ENCODE data around the gene ENOX2. TPM values are rescaled to one million over a fixed set of nuclear protein-coding genes. Genes with fewer than 3 reads are reported as not detected.

ENOX2 gene
- total and polyA plus RNA-seq, 9 donors: 6.5 to 20.8 (median 16.3) TPM

DNA sequence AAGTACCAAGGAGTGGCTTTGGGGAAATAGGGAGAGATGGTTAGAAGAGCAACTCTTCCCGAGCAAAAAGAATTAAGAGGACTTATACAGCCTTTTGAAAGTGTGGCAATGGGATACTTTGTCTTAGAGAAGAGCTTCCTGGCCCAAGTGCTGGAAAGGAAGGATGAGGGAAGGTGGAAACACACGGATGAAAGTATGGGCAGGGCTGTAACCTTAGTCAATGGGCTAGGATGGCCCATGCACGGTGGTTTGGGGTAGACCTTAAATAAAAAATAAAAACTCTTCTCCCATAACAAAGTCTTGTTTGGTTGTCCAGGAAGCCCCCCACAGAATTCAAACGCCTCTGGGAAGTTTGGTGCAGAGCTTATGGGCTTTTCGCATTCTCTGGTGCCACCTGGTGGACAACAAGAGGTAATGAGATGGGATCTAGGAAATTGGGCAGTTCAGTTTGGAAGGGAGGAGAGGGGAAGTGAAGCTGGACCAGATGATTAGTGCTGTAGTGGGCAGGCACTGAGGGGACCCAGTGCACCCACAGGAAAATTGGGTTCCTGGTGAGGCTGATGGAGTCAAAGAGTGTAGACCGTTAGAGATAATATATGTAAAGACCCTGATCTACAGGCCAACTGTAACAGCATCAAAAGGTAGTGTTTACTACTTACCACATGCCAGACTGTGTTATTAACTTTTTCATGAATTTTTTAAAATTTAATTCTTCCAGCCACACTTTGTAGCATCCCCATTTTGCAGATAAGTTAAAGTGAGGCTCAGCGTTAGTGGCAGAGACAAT lies 13.8 kb upstream of the ENOX2 start:
- peaks cover 9% of the 10 kb centered on the region for H3K27me3 ChIP-seq (ENCODE audit: control insufficient read depth, insufficient read depth, low read length)
- H3K27ac ChIP-seq (ENCODE audit: low read length): no peak overlapping the region
- no peaks in the 10 kb centered on the region for H3K36me3 ChIP-seq (ENCODE audit: control insufficient read depth, insufficient read depth, low read length)
- no peak overlapping the region for H3K4me3 ChIP-seq (ENCODE audit: low read length)
- 38% methylated on average over 1 of the region's 7 CpGs for whole genome bisulfite sequencing (ENCODE audit: insufficient coverage)
- no peaks in the 10 kb centered on the region for H3K4me1 ChIP-seq (ENCODE audit: control insufficient read depth, insufficient read depth, low read length)
- H3K9me3 ChIP-seq (replicated peaks; ENCODE audit: control insufficient read depth, low read depth, low read length): no peaks in the 10 kb centered on the region
- peak; percentile 68 for DNase-seq

DNA sequence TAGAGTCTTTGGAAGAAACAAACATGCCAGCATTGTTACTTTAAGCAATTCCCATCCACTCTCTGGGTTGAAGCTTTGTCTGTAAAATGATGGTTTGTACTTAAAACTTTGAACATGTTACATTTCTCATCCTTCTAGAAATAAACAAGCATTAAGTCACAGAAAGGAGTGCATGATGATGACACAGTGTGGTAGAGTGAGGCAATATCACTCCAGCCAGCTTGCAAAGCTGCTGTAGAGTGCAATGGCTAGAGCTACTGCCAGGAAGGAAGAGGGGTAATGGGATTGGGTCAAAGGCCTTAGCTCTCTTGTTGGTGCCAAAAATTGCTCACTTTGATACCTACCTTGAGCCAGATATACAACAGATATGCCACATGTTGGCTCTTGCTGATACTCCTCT lies 12.3 kb upstream of the ENOX2 start:
- no peak for DNase-seq
- H3K27me3 ChIP-seq (ENCODE audit: control insufficient read depth, insufficient read depth, low read length): peaks cover 18% of the 10 kb centered on the region
- H3K36me3 ChIP-seq (ENCODE audit: control insufficient read depth, insufficient read depth, low read length): no peaks in the 10 kb centered on the region
- H3K27ac ChIP-seq (ENCODE audit: low read length): no peak overlapping the region
- no peaks in the 10 kb centered on the region for H3K9me3 ChIP-seq (replicated peaks; ENCODE audit: control insufficient read depth, low read depth, low read length)
- no peak overlapping the region for H3K4me3 ChIP-seq (ENCODE audit: low read length)
- no peaks in the 10 kb centered on the region for H3K4me1 ChIP-seq (ENCODE audit: control insufficient read depth, insufficient read depth, low read length)

DNA sequence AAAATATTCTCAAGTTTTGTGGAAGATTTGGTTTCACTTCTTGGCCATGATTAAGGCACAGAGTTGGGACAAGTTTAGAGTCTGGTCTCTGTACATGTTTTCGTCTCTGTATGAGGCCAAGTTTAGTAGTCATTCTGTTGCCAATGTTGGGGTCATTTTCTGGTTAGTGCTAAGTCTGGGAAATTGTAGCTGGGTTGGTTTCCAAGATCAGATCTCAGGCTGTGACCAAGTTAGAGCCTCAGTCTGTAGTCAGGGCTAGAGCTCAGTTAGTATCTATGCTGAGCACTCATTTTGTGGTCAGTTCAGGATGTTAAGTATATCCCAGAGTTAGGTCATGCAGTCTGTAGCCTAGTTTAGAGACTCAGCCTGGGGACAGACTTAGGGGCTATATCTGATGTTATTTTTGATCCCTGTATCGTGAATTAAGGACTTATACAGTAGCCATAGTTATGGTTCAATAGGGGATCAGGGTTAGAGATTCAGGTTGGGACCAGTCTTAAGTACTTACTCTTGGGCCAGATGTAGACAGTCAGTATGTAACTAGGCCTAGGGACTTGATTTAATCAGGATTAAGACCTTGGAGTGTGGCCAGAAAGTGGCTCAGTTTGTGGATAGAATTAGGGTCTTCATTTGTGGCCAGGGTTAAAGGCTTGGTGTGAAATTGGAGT lies 6.6 kb upstream of the ENOX2 start:
- Histone ChIP-seq H3K4me1 (ENCODE audit: control insufficient read depth, insufficient read depth, low read length) (no peaks in the 10 kb centered on the region), H3K27ac (ENCODE audit: low read length) (no peak overlapping the region)
- DNase-seq: peak; percentile 32

DNA sequence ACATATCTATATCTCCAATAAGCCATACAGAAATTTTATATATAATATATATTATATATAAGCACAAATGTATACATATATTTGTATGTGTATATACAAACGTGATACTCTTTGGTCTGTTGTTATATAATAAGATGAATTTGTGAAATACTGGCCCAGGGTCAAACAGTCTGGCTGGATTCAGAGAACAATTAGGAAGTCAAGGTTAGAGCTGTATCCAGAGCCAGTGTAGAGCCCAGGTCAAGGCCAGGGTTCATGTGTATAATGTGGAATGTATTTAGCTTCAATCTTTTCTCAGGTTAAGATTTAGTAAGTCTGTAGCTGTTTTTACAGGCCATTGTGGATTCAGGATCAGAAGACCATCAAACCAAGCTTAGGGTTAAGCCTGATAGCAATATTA lies 3.8 kb upstream of the ENOX2 start:
- Histone ChIP-seq H3K4me3 (ENCODE audit: low read length) (no peak overlapping the region), H3K4me1 (ENCODE audit: control insufficient read depth, insufficient read depth, low read length) (peaks cover 2% of the 10 kb centered on the region), H3K27ac (ENCODE audit: low read length) (no peak overlapping the region), H3K36me3 (ENCODE audit: control insufficient read depth, insufficient read depth, low read length) (no peaks in the 10 kb centered on the region), H3K27me3 (ENCODE audit: control insufficient read depth, insufficient read depth, low read length) (peaks cover 16% of the 10 kb centered on the region), H3K9me3 (replicated peaks; ENCODE audit: control insufficient read depth, low read depth, low read length) (no peaks in the 10 kb centered on the region)
- no CpG with 5 or more reads among the region's 1 CpG for WGBS (ENCODE audit: insufficient coverage)
- no peak for DNase-seq

More for the DNA sequence above, 6.6 kb upstream of the ENOX2 start:
- WGBS (ENCODE audit: insufficient coverage): 53% methylated on average over 2 of the region's 2 CpGs
- Histone ChIP-seq H3K27me3 (ENCODE audit: control insufficient read depth, insufficient read depth, low read length) (peaks cover 19% of the 10 kb centered on the region), H3K9me3 (replicated peaks; ENCODE audit: control insufficient read depth, low read depth, low read length) (no peaks in the 10 kb centered on the region), H3K4me3 (ENCODE audit: low read length) (no peak overlapping the region), H3K36me3 (ENCODE audit: control insufficient read depth, insufficient read depth, low read length) (no peaks in the 10 kb centered on the region)

DNA sequence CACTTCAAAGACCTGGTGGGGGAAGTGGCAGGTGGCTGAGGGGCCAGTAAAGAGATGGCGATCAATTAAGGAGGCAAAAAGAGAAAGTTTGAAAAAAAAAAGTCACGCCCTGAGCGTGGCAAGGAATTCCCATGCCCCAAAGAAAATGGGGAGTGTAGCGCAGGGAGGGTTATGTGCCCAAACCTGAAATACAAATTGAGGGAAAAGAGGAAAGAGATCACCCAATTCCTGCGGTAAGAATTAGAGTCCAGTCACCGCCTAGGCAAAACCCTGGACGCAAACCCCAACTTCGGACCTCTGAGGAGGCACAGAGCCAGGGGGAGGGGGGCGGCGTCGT lies 595 bp downstream of the ENOX2 start:
- Histone ChIP-seq H3K36me3 (ENCODE audit: control insufficient read depth, insufficient read depth, low read length) (no peaks in the 10 kb centered on the region), H3K4me1 (ENCODE audit: control insufficient read depth, insufficient read depth, low read length) (peaks cover 3% of the 10 kb centered on the region), H3K4me3 (ENCODE audit: low read length) (peak overlapping the region; percentile 67), H3K27me3 (ENCODE audit: control insufficient read depth, insufficient read depth, low read length) (peaks cover 10% of the 10 kb centered on the region), H3K9me3 (replicated peaks; ENCODE audit: control insufficient read depth, low read depth, low read length) (no peaks in the 10 kb centered on the region), H3K27ac (ENCODE audit: low read length) (peak overlapping the region; percentile 25)
- 29% methylated on average over 8 of the region's 11 CpGs for WGBS (ENCODE audit: insufficient coverage)
- DNase-seq: no peak

GRCh38 chrX:130896802-130897501 lies 6.1 kb downstream of the ENOX2 start:
- no peaks in the 10 kb centered on the region for H3K9me3 ChIP-seq (replicated peaks; ENCODE audit: control insufficient read depth, low read depth, low read length)
- WGBS (ENCODE audit: insufficient coverage): 58% methylated on average over 2 of the region's 9 CpGs
- H3K36me3 ChIP-seq (ENCODE audit: control insufficient read depth, insufficient read depth, low read length): no peaks in the 10 kb centered on the region
- H3K4me1 ChIP-seq (ENCODE audit: control insufficient read depth, insufficient read depth, low read length): peaks cover 3% of the 10 kb centered on the region
- H3K4me3 ChIP-seq (ENCODE audit: low read length): no peak overlapping the region
- peaks cover 2% of the 10 kb centered on the region for H3K27me3 ChIP-seq (ENCODE audit: control insufficient read depth, insufficient read depth, low read length)
- DNase-seq: peak; percentile 57
- peak overlapping the region; percentile 15 for H3K27ac ChIP-seq (ENCODE audit: low read length)

- DNase-seq: peak; percentile 85
- Histone ChIP-seq H3K36me3 (ENCODE audit: control insufficient read depth, insufficient read depth, low read length) (no peaks in the 10 kb centered on the region), H3K9me3 (replicated peaks; ENCODE audit: control insufficient read depth, low read depth, low read length) (no peaks in the 10 kb centered on the region), H3K27me3 (ENCODE audit: control insufficient read depth, insufficient read depth, low read length) (peaks cover 2% of the 10 kb centered on the region), H3K4me3 (ENCODE audit: low read length) (no peak overlapping the region), H3K27ac (ENCODE audit: low read length) (no peak overlapping the region), H3K4me1 (ENCODE audit: control insufficient read depth, insufficient read depth, low read length) (no peaks in the 10 kb centered on the region)
- WGBS (ENCODE audit: insufficient coverage): no CpG with 5 or more reads among the region's 1 CpG
Measured at GRCh38 chrX:130896026-130896425, 7.0 kb downstream of the ENOX2 start.

DNA sequence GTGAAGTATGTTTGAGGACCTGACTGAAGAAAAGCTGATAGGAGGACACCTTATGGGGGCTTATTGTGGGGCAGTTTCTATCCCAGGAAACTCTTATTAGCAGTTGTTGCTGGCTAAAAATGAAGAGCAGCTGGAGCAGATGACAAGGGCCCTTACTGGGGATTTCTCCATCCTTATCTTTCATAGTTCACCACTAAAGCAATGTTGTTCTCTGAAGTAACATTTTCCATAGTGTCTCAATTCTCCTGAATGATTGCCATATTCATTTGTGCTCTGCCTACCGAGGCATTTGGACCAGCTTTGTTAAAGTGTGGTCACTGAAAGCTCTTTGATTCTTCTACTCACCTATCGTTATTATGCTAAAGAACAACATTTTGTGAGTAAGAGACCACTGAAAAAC lies 7.7 kb downstream of the ENOX2 start:
- no peaks in the 10 kb centered on the region for H3K4me1 ChIP-seq (ENCODE audit: control insufficient read depth, insufficient read depth, low read length)
- no peak overlapping the region for H3K4me3 ChIP-seq (ENCODE audit: low read length)
- H3K9me3 ChIP-seq (replicated peaks; ENCODE audit: control insufficient read depth, low read depth, low read length): no peaks in the 10 kb centered on the region
- no peaks in the 10 kb centered on the region for H3K36me3 ChIP-seq (ENCODE audit: control insufficient read depth, insufficient read depth, low read length)
- peak; percentile 24 for DNase-seq
- peaks cover 6% of the 10 kb centered on the region for H3K27me3 ChIP-seq (ENCODE audit: control insufficient read depth, insufficient read depth, low read length)
- no CpG with 5 or more reads among the region's 2 CpGs for WGBS (ENCODE audit: insufficient coverage)
- H3K27ac ChIP-seq (ENCODE audit: low read length): no peak overlapping the region

- H3K4me3 ChIP-seq (ENCODE audit: low read length): no peak overlapping the region
- H3K36me3 ChIP-seq (ENCODE audit: control insufficient read depth, insufficient read depth, low read length): no peaks in the 10 kb centered on the region
- no peaks in the 10 kb centered on the region for H3K9me3 ChIP-seq (replicated peaks; ENCODE audit: control insufficient read depth, low read depth, low read length)
- DNase-seq: peak; percentile 63
- H3K4me1 ChIP-seq (ENCODE audit: control insufficient read depth, insufficient read depth, low read length): no peaks in the 10 kb centered on the region
- WGBS (ENCODE audit: insufficient coverage): 20% methylated on average over 2 of the region's 4 CpGs
- H3K27me3 ChIP-seq (ENCODE audit: control insufficient read depth, insufficient read depth, low read length): peaks cover 7% of the 10 kb centered on the region
- H3K27ac ChIP-seq (ENCODE audit: low read length): no peak overlapping the region
Measured at GRCh38 chrX:130893356-130894085, 9.5 kb downstream of the ENOX2 start.

- Histone ChIP-seq H3K4me3 (ENCODE audit: low read length) (no peak overlapping the region), H3K4me1 (ENCODE audit: control insufficient read depth, insufficient read depth, low read length) (no peaks in the 10 kb centered on the region), H3K27me3 (ENCODE audit: control insufficient read depth, insufficient read depth, low read length) (peaks cover 10% of the 10 kb centered on the region), H3K36me3 (ENCODE audit: control insufficient read depth, insufficient read depth, low read length) (no peaks in the 10 kb centered on the region), H3K27ac (ENCODE audit: low read length) (no peak overlapping the region), H3K9me3 (replicated peaks; ENCODE audit: control insufficient read depth, low read depth, low read length) (no peaks in the 10 kb centered on the region)
- DNase-seq: peak; percentile 64
- WGBS (ENCODE audit: insufficient coverage): 56% methylated on average over 3 of the region's 6 CpGs
Measured at GRCh38 chrX:130887376-130887775, 15.6 kb downstream of the ENOX2 start.

Measured in muscle of leg (tissue), 11 donors.